H1 (cell line): ENCODE measurements around the gene UBE2V1. TPM values are rescaled to one million over a fixed set of nuclear protein-coding genes. Genes with fewer than 3 reads are reported as not detected.

Source experiments
- ASH2L ChIP-seq: fragments of 200-600, 300-600 bp; sonication (generic); IDR thresholded peaks from one replicate; pipeline ENCODE4 v1.7.1; 2017; ENCODE audit warnings: low read length
- CREB1 ChIP-seq: IDR thresholded peaks from 2 replicates; pipeline ENCODE4 v1.6.1; 2012; ENCODE audit warnings: inconsistent platforms
- CTCF ChIP-seq, 3 experiments: IDR thresholded peaks; 1 replicate in 2 of 3; 2 replicates in 1 of 3; pipeline versions ENCODE4 v1.5.1 to v1.6.1; 2011; ENCODE audit warnings: low read length in 3 of 3, mild to moderate bottlenecking in 3 of 3, inconsistent platforms in 2 of 3, low read depth in 1 of 3, moderate library complexity in 1 of 3; ENCODE audit not compliant: insufficient read depth in 1 of 3; ENCODE audit errors: control extremely low read depth in 1 of 3
- E2F6 ChIP-seq: IDR thresholded peaks from 2 replicates; pipeline ENCODE4 v1.6.1; 2012; ENCODE audit warnings: inconsistent platforms
- EZH2 ChIP-seq: fragments of 200-600 bp; sonication (generic); IDR thresholded peaks from 2 replicates; pipeline ENCODE4 v1.7.1; 2012; ENCODE audit warnings: low read depth, mild to moderate bottlenecking, moderate library complexity, low read length, inconsistent platforms; ENCODE audit not compliant: severe bottlenecking
- GTF2F1 ChIP-seq: IDR thresholded peaks from 2 replicates; pipeline ENCODE4 v1.6.1; 2012; ENCODE audit warnings: low read depth, low read length, improper control_type of control experiment, borderline replicate concordance
- KDM5A ChIP-seq: fragments of 200-600 bp; IDR thresholded peaks from 2 replicates; pipeline ENCODE4 v1.7.1; 2012; ENCODE audit warnings: mild to moderate bottlenecking, low read length, inconsistent platforms, mixed read lengths
- MAX ChIP-seq: IDR thresholded peaks from 2 replicates; pipeline ENCODE4 v1.6.1; 2012; ENCODE audit warnings: inconsistent platforms
- NRF1 ChIP-seq: IDR thresholded peaks from 2 replicates; pipeline ENCODE4 v1.6.1; 2011; ENCODE audit warnings: mild to moderate bottlenecking, low read depth, low read length, improper control_type of control experiment
- PHF8 ChIP-seq: fragments of 200-600 bp; sonication (generic); conservative IDR thresholded peaks from 2 replicates; pipeline ENCODE4 v1.7.1; 2012; ENCODE audit warnings: low read depth, mild to moderate bottlenecking, inconsistent platforms, low read length, moderate library complexity
- POLR2A ChIP-seq, 2 experiments: IDR thresholded peaks; 1 replicate in 1 of 2; 2 replicates in 1 of 2; pipeline ENCODE4 v1.6.1; 2011; ENCODE audit warnings: low read depth in 2 of 2, low read length in 2 of 2, mild to moderate bottlenecking in 2 of 2; ENCODE audit errors: control extremely low read depth in 1 of 2
- POLR2AphosphoS5 ChIP-seq: IDR thresholded peaks from 2 replicates; pipeline ENCODE4 v1.6.1; 2011; ENCODE audit warnings: low read depth, low read length
- RAD21 ChIP-seq, 2 experiments: IDR thresholded peaks in 1 of 2; conservative IDR thresholded peaks in 1 of 2; 2 replicates each; pipeline ENCODE4 v1.6.1; 2011; ENCODE audit warnings: low read depth in 2 of 2, low read length in 2 of 2, improper control_type of control experiment in 1 of 2, inconsistent platforms in 1 of 2, mild to moderate bottlenecking in 1 of 2, moderate library complexity in 1 of 2
- SIN3A ChIP-seq, 2 experiments: IDR thresholded peaks in 1 of 2; conservative IDR thresholded peaks in 1 of 2; 2 replicates each; pipeline ENCODE4 v1.6.1; 2011 to 2012; ENCODE audit warnings: low read length in 2 of 2, improper control_type of control experiment in 1 of 2, low read depth in 1 of 2, mild to moderate bottlenecking in 1 of 2
- TAF1 ChIP-seq: IDR thresholded peaks from 2 replicates; pipeline ENCODE4 v1.6.1; 2011; ENCODE audit warnings: mild to moderate bottlenecking, low read depth, low read length
- TAF7 ChIP-seq: optimal IDR thresholded peaks from 2 replicates; pipeline ENCODE3; 2011; ENCODE audit warnings: low read depth, mild to moderate bottlenecking, inconsistent platforms, low read length, moderate library complexity, borderline replicate concordance
- TEAD4 ChIP-seq: IDR thresholded peaks from 2 replicates; pipeline ENCODE4 v1.6.1; 2012; ENCODE audit warnings: low read depth, low read length, inconsistent platforms, mixed read lengths
- USF2 ChIP-seq: IDR thresholded peaks from 2 replicates; pipeline ENCODE4 v1.6.1; 2011; ENCODE audit warnings: low read length, improper control_type of control experiment
- polyA plus RNA-seq, 7 experiments: library from polyadenylated mRNA; depleted of rRNA in 3 of 7; stranded (reverse) in 5 of 7; unstranded in 2 of 7; fragments of >200 nt in 5 of 7; fragments of 200-250 nt in 2 of 7; gene quantifications; 1 replicate in 5 of 7; 2 replicates in 1 of 7; 4 replicates in 1 of 7; pipeline versions ENCODE4 v1.2.1 to v1.2.3, GENCODE V29; 2011 to 2013; ENCODE audit warnings: missing spikeins in 2 of 7, mixed read lengths in 2 of 7
- total RNA-seq: library from RNA; stranded (reverse); fragmentation: NEBNext Ultra II Directional; extraction: Animal tissue kit (Norgen Biotek cat#: 25700); gene quantifications from 2 replicates; pipeline ENCODE4 v1.2.1, GENCODE V29; 2021

UBE2V1 gene
- total and polyA plus RNA-seq, 2 of the 8 experiments (the other 6 are each of a cell fraction or from before 2014, with no cell fraction given) = 141 to 184 TPM

- peak in 1 of 3 experiments; percentile 15; a peak in 2 of 4 replicates for TF ChIP-seq CTCF (IDR thresholded peaks at IDR 0.05; ENCODE audit: control extremely low read depth in 1 of 3, insufficient read depth in 1 of 3, low read depth in 1 of 3, low read length in 3 of 3)
- TF ChIP-seq RAD21 (IDR thresholded peaks at IDR 0.05 in 1 of 2, conservative IDR thresholded peaks at IDR 0.05 in 1 of 2; ENCODE audit: low read depth in 2 of 2, low read length in 2 of 2) = no peak
- no peak for TF ChIP-seq GTF2F1
- no peak for TF ChIP-seq MAX
- no peak for TF ChIP-seq TEAD4
- peak; percentile 81 for TF ChIP-seq ASH2L
- TF ChIP-seq E2F6 = 0 out of 2 replicates have a peak, but pooled peaks have one; percentile 38
- TF ChIP-seq TAF1 = peak; percentile 78
- TF ChIP-seq TAF7 = peak; percentile 56
- no peak for TF ChIP-seq USF2
- TF ChIP-seq POLR2AphosphoS5 = peak; percentile 71
- TF ChIP-seq CREB1 = peak; percentile 70; the same call in 1 of the 2 replicates
- TF ChIP-seq SIN3A (conservative IDR thresholded peaks at IDR 0.05 in 1 of 2, IDR thresholded peaks at IDR 0.05 in 1 of 2; ENCODE audit: low read depth in 1 of 2, low read length in 2 of 2) = peak in 1 of 2 experiments; percentile 17; a peak in 2 of 4 replicates
- no peak for TF ChIP-seq EZH2
- peak; percentile 66; the same call in 1 of the 2 replicates for TF ChIP-seq KDM5A
- TF ChIP-seq NRF1 = peak; percentile 81
- TF ChIP-seq POLR2A (IDR thresholded peaks at IDR 0.05; ENCODE audit: control extremely low read depth in 1 of 2, low read depth in 2 of 2, low read length in 2 of 2) = peak in 1 of 2 experiments; percentile 84; a peak in 2 of 3 replicates
- TF ChIP-seq PHF8 = peak; percentile 90
Observed at GRCh38 chr20:50112512-50113419, at the start of gene UBE2V1 (continued).
